Measurements from ENCODE around the gene ZNF750. TPM values are rescaled to one million over a fixed set of nuclear protein-coding genes. Genes with fewer than 3 reads are reported as not detected.

ZNF750 gene
- total and polyA plus RNA-seq, 2 experiments from 2014 or later = 0.13 to 0.17 TPM

DNA sequence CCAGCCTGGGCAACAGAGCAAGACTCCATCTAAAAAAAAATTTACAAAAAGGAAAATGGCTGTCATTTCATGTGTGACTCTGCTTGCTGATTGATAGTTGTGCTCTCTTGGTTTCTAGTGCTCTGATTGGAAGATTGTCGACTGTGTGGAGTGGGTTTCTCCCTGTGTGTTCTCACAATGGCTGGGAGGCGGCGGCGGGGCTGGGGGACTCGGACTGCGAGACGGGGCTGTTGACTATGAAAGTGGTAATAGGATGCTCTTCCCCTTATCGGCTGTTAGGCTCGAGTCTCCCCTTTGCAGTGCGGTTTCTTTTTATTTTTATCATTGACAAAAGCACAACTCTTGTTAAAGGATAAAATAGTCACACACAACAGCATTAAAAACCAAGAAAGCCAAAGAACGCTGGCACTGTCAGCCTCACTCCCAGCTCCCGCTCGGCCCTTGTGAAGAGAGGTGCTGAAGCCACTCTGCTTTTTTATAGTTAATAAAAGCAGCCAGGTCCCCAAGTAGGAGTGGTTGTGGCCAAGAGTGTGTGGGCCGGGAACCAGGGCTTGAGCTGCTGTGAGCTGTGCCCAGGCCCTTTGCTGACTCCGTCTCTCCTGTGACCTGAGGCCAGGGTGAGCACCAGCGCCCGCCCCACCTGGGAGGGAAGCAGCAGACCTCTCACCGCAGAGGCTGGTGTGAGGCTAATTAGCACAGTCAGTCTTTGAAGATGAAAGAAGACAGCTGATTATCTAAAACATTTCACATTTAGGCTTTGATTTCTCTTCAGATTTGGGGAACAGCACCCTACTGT is 51.4 kb downstream of the ZNF750 start (continued):
- TF ChIP-seq, protein P1, sequence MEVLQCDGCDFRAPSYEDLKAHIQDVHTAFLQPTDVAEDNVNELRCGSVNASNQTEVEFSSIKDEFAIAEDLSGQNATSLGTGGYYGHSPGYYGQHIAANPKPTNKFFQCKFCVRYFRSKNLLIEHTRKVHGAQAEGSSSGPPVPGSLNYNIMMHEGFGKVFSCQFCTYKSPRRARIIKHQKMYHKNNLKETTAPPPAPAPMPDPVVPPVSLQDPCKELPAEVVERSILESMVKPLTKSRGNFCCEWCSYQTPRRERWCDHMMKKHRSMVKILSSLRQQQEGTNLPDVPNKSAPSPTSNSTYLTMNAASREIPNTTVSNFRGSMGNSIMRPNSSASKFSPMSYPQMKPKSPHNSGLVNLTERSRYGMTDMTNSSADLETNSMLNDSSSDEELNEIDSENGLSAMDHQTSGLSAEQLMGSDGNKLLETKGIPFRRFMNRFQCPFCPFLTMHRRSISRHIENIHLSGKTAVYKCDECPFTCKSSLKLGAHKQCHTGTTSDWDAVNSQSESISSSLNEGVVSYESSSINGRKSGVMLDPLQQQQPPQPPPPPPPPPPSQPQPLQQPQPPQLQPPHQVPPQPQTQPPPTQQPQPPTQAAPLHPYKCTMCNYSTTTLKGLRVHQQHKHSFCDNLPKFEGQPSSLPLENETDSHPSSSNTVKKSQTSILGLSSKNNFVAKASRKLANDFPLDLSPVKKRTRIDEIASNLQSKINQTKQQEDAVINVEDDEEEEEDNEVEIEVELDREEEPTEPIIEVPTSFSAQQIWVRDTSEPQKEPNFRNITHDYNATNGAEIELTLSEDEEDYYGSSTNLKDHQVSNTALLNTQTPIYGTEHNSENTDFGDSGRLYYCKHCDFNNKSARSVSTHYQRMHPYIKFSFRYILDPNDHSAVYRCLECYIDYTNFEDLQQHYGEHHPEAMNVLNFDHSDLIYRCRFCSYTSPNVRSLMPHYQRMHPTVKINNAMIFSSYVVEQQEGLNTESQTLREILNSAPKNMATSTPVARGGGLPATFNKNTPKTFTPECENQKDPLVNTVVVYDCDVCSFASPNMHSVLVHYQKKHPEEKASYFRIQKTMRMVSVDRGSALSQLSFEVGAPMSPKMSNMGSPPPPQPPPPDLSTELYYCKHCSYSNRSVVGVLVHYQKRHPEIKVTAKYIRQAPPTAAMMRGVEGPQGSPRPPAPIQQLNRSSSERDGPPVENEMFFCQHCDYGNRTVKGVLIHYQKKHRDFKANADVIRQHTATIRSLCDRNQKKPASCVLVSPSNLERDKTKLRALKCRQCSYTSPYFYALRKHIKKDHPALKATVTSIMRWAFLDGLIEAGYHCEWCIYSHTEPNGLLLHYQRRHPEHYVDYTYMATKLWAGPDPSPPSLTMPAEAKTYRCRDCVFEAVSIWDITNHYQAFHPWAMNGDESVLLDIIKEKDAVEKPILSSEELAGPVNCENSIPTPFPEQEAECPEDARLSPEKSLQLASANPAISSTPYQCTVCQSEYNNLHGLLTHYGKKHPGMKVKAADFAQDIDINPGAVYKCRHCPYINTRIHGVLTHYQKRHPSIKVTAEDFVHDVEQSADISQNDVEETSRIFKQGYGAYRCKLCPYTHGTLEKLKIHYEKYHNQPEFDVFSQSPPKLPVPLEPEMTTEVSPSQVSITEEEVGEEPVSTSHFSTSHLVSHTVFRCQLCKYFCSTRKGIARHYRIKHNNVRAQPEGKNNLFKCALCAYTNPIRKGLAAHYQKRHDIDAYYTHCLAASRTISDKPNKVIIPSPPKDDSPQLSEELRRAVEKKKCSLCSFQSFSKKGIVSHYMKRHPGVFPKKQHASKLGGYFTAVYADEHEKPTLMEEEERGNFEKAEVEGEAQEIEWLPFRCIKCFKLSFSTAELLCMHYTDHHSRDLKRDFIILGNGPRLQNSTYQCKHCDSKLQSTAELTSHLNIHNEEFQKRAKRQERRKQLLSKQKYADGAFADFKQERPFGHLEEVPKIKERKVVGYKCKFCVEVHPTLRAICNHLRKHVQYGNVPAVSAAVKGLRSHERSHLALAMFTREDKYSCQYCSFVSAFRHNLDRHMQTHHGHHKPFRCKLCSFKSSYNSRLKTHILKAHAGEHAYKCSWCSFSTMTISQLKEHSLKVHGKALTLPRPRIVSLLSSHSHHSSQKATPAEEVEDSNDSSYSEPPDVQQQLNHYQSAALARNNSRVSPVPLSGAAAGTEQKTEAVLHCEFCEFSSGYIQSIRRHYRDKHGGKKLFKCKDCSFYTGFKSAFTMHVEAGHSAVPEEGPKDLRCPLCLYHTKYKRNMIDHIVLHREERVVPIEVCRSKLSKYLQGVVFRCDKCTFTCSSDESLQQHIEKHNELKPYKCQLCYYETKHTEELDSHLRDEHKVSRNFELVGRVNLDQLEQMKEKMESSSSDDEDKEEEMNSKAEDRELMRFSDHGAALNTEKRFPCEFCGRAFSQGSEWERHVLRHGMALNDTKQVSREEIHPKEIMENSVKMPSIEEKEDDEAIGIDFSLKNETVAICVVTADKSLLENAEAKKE (CRISPR knock-in tag; IDR thresholded peaks at IDR 0.05) = no peak
- TF ChIP-seq CTCF (conservative IDR thresholded peaks at IDR 0.05; ENCODE audit: low read depth in 2 of 2) (no peak), REST (IDR thresholded peaks at IDR 0.05; ENCODE audit: unreplicated experiment) (no peak), CREB1 (CRISPR knock-in tag; IDR thresholded peaks at IDR 0.05; ENCODE audit: low read depth) (no peak), JUNB (IDR thresholded peaks at IDR 0.05; ENCODE audit: unreplicated experiment) (no peak), ZNF331 (CRISPR knock-in tag; IDR thresholded peaks at IDR 0.05; ENCODE audit: low read depth) (no peak)

Measured in GM23338 (cell line).